SK-N-SH (cell line): ENCODE results near the gene YTHDF1. TPM values are rescaled to one million over a fixed set of nuclear protein-coding genes. Genes with fewer than 3 reads are reported as not detected.
A peak's percentile ranks its signal among the peaks of the same experiment; 100 is the strongest.

ENCODE experiments used
- CTCF ChIA-PET: fragments of 300-600, 350-600 bp; formaldehyde crosslinking; extraction: SDS; loops from one replicate; lab custom pipeline; 2021; lab: Yijun Ruan, JAX
- POLR2A ChIA-PET: fragments of 350-600 bp; sonication (Branson Sonifier 250); formaldehyde crosslinking; extraction: SDS; loops from one replicate; lab custom pipeline; 2020; ENCODE audit warnings: antibody characterized with exemption, inconsistent platforms; lab: Yijun Ruan, JAX
- DNase-seq: peaks from one replicate; pipeline ENCODE4 v3.0.0; 2012
- H2AFZ ChIP-seq: fragments of 200-600 bp; sonication (generic); 2 replicates; pipeline ENCODE4 v1.8.1; 2016; ENCODE audit warnings: antibody characterized with exemption, mild to moderate bottlenecking, low read depth
- H3F3A ChIP-seq: fragments of 200-600 bp; sonication (generic); replicated peaks from 2 replicates; pipeline ENCODE3; 2016; ENCODE audit warnings: antibody characterized with exemption, mild to moderate bottlenecking; ENCODE audit not compliant: insufficient read depth
- H3K27ac ChIP-seq, 2 experiments: fragments of 200-500 bp in 1 of 2; fragments of 200-600 bp in 1 of 2; sonication (Bioruptor generic) in 1 of 2; sonication (generic), shearing (Covaris generic) in 1 of 2; 2 replicates each; pipeline versions ENCODE4 v1.5.1 to v1.6.1; 2014 to 2016; ENCODE audit warnings: low read depth in 2 of 2, inconsistent platforms in 1 of 2, low read length in 1 of 2, mild to moderate bottlenecking in 1 of 2, mixed read lengths in 1 of 2
- H3K27me3 ChIP-seq: fragments of 200-600 bp; sonication (generic), shearing (Covaris generic); 2 replicates; pipeline ENCODE4 v1.6.1; 2016; ENCODE audit warnings: mixed run types; ENCODE audit not compliant: insufficient read depth
- H3K36me3 ChIP-seq, 2 experiments: fragments of 200-500 bp in 1 of 2; fragments of 200-600 bp in 1 of 2; sonication (Bioruptor generic) in 1 of 2; sonication (generic) in 1 of 2; replicated peaks in 1 of 2; 2 replicates each; pipeline versions ENCODE3 to v1.5.1; 2014 to 2016; ENCODE audit warnings: low read length in 1 of 2, mild to moderate bottlenecking in 1 of 2; ENCODE audit not compliant: insufficient read depth in 2 of 2, control insufficient read depth in 1 of 2
- H3K4me1 ChIP-seq, 2 experiments: fragments of 200-500 bp in 1 of 2; fragments of 200-600 bp in 1 of 2; sonication (Bioruptor generic) in 1 of 2; sonication (generic), shearing (Covaris generic) in 1 of 2; 2 replicates each; pipeline versions ENCODE4 v1.5.1 to v1.6.1; 2014 to 2016; ENCODE audit warnings: low read depth in 1 of 2, low read length in 1 of 2, mixed run types in 1 of 2; ENCODE audit not compliant: insufficient read depth in 2 of 2, control insufficient read depth in 1 of 2
- H3K4me2 ChIP-seq: fragments of 200-600 bp; sonication (generic), shearing (Covaris generic); 2 replicates; pipeline ENCODE4 v1.6.1; 2017; ENCODE audit warnings: mixed run types
- H3K4me3 ChIP-seq, 2 experiments: fragments of 200-500 bp in 1 of 2; fragments of 200-600 bp in 1 of 2; sonication (Bioruptor generic) in 1 of 2; sonication (generic), shearing (Covaris generic) in 1 of 2; 2 replicates each; pipeline versions ENCODE4 v1.5.1 to v1.8.1; 2014 to 2016; ENCODE audit warnings: low read depth in 2 of 2, inconsistent platforms in 1 of 2, low read length in 1 of 2, mild to moderate bottlenecking in 1 of 2, mixed read lengths in 1 of 2, moderate library complexity in 1 of 2
- H3K79me2 ChIP-seq: fragments of 200-600 bp; sonication (generic); 2 replicates; pipeline ENCODE4 v1.8.1; 2017; ENCODE audit warnings: mild to moderate bottlenecking; ENCODE audit not compliant: insufficient read depth
- H3K9ac ChIP-seq: fragments of 200-600 bp; sonication (generic); 2 replicates; pipeline ENCODE4 v1.6.1; 2017; ENCODE audit warnings: mixed run types
- H3K9me2 ChIP-seq: fragments of 200-600 bp; sonication (generic); 2 replicates; pipeline ENCODE4 v1.6.1; 2017; ENCODE audit warnings: mixed run types
- H3K9me3 ChIP-seq: fragments of 200-600 bp; sonication (generic); 2 replicates; pipeline ENCODE4 v1.6.1; 2017; ENCODE audit warnings: mixed run types, mild to moderate bottlenecking, moderate library complexity
- H4K20me1 ChIP-seq: fragments of 200-600 bp; sonication (generic); 2 replicates; pipeline ENCODE4 v1.6.1; 2017; ENCODE audit warnings: mild to moderate bottlenecking, mixed run types; ENCODE audit not compliant: insufficient read depth
- CHD2 ChIP-seq: fragments of 150-350 bp; IDR thresholded peaks from 2 replicates; pipeline ENCODE4 v1.6.1; 2018; ENCODE audit warnings: low read length; ENCODE audit not compliant: partially characterized antibody
- ELF1 ChIP-seq: IDR thresholded peaks from 2 replicates; pipeline ENCODE4 v1.4.0; 2012
- EP300 ChIP-seq, 2 experiments: IDR thresholded peaks; 2 replicates each; pipeline versions ENCODE4 v1.4.0 to v1.6.1; 2012; ENCODE audit warnings: borderline replicate concordance in 1 of 2, low read depth in 1 of 2, low read length in 1 of 2
- EZH2phosphoT487 ChIP-seq: fragments of 200-600 bp; sonication (generic); IDR thresholded peaks from 2 replicates; pipeline ENCODE4 v1.6.1; 2017; ENCODE audit warnings: low read depth, mixed run types, mild to moderate bottlenecking, antibody characterized with exemption, moderate library complexity, borderline replicate concordance
- FOSL2 ChIP-seq: IDR thresholded peaks from 2 replicates; pipeline ENCODE4 v1.4.0; 2012; ENCODE audit warnings: low read depth, mild to moderate bottlenecking, moderate library complexity, borderline replicate concordance
- FOXJ3 ChIP-seq: sonication (generic); formaldehyde crosslinking; IDR thresholded peaks from 2 replicates; pipeline ENCODE4 v1.5.1; 2020; ENCODE audit warnings: mild to moderate bottlenecking, missing genetic modification reagents
- FOXM1 ChIP-seq: IDR thresholded peaks from 2 replicates; pipeline ENCODE4 v1.4.0; 2012; ENCODE audit warnings: low read depth, mild to moderate bottlenecking
- IRF3 ChIP-seq: fragments of 150-350 bp; IDR thresholded peaks from 2 replicates; pipeline ENCODE4 v1.6.1; 2016; ENCODE audit warnings: mild to moderate bottlenecking, low read depth, low read length
- JUND ChIP-seq: IDR thresholded peaks from 2 replicates; pipeline ENCODE4 v1.4.0; 2012
- MAX ChIP-seq: IDR thresholded peaks from 2 replicates; pipeline ENCODE4 v1.4.0; 2012; ENCODE audit warnings: low read depth
- MXI1 ChIP-seq: IDR thresholded peaks from 2 replicates; pipeline ENCODE4 v1.6.1; 2012; ENCODE audit warnings: mild to moderate bottlenecking, low read depth, low read length, improper control_type of control experiment
- NRF1 ChIP-seq: IDR thresholded peaks from 2 replicates; pipeline ENCODE4 v1.6.1; 2012; ENCODE audit warnings: low read depth, mild to moderate bottlenecking, low read length
- POLR2AphosphoS5 ChIP-seq: IDR thresholded peaks from 2 replicates; pipeline ENCODE4 v1.6.1; 2012; ENCODE audit warnings: low read depth, low read length
- RCOR1 ChIP-seq: fragments of 150-350 bp; IDR thresholded peaks from 2 replicates; pipeline ENCODE4 v1.6.1; 2017; ENCODE audit warnings: antibody characterized with exemption, low read length
- SIN3A ChIP-seq: IDR thresholded peaks from 2 replicates; pipeline ENCODE4 v1.6.1; 2012; ENCODE audit warnings: low read depth, mild to moderate bottlenecking, low read length, moderate library complexity, borderline replicate concordance
- SMC3 ChIP-seq: IDR thresholded peaks from 2 replicates; pipeline ENCODE4 v1.6.1; 2012; ENCODE audit warnings: low read depth, low read length, improper control_type of control experiment
- TAF1 ChIP-seq: IDR thresholded peaks from 2 replicates; pipeline ENCODE4 v1.6.1; 2012; ENCODE audit warnings: low read depth, mild to moderate bottlenecking, low read length, moderate library complexity, borderline replicate concordance
- TEAD4 ChIP-seq: IDR thresholded peaks from 2 replicates; pipeline ENCODE4 v1.4.0; 2012; ENCODE audit warnings: mild to moderate bottlenecking, borderline replicate concordance; ENCODE audit not compliant: insufficient read depth
- USF1 ChIP-seq: IDR thresholded peaks from 2 replicates; pipeline ENCODE4 v1.4.0; 2012; ENCODE audit warnings: low read depth, borderline replicate concordance
- YY1 ChIP-seq: IDR thresholded peaks from 2 replicates; pipeline ENCODE4 v1.4.0; 2012; ENCODE audit warnings: low read depth, mild to moderate bottlenecking
- WGBS: methylation state at CpG from one replicate; pipeline ENCODE4 v1.1.6; 2017; ENCODE audit warnings: low lambda C conversion rate; 5-methylcytosine and 5-hydroxymethylcytosine counted together
- polyA plus RNA-seq, 3 experiments: library from polyadenylated mRNA; depleted of rRNA; stranded (reverse); fragments of >200 nt; gene quantifications; 2 replicates each; pipeline ENCODE4 v1.2.3, GENCODE V29; 2012
- TF ChIP-seq, protein P1 (sequence below): IDR thresholded peaks from 2 replicates; pipeline ENCODE4; 2012

The YTHDF1 gene
- polyA plus RNA-seq, 1 of the 3 experiments (the other 2 are of a cell fraction) = 17.0 TPM

GRCh38 chr20:63253438-63254231, 37.7 kb upstream of the YTHDF1 start:
- Histone ChIP-seq H3K27me3 (peaks cover 39% of the 10 kb centered on the region), H3F3A (no peaks in the 10 kb centered on the region), H3K4me3 (no peak overlapping the region; a peak in 1 of 4 replicates), H3K36me3 (no peaks in the 10 kb centered on the region), H2AFZ (no peak overlapping the region), H3K9me3 (no peaks in the 10 kb centered on the region), H4K20me1 (no peaks in the 10 kb centered on the region), H3K9me2 (no peaks in the 10 kb centered on the region), H3K79me2 (no peaks in the 10 kb centered on the region), H3K9ac (no peak overlapping the region), H3K4me2 (no peak overlapping the region), H3K4me1 (no peaks in the 10 kb centered on the region; a peak in 1 of 4 replicates), H3K27ac (no peak overlapping the region)
- no CpG with 5 or more reads among the region's 89 CpGs for whole genome bisulfite sequencing
- ChIA-PET POLR2A (no interaction called here), CTCF (interaction anchor here (0.6 to 5.8 kb wide), 11 partner anchors 8 to 281 kb away, joined by 3 to 74 read pairs (median 3); partner anchors contain the start of gene BIRC7)
- TF ChIP-seq, protein P1, sequence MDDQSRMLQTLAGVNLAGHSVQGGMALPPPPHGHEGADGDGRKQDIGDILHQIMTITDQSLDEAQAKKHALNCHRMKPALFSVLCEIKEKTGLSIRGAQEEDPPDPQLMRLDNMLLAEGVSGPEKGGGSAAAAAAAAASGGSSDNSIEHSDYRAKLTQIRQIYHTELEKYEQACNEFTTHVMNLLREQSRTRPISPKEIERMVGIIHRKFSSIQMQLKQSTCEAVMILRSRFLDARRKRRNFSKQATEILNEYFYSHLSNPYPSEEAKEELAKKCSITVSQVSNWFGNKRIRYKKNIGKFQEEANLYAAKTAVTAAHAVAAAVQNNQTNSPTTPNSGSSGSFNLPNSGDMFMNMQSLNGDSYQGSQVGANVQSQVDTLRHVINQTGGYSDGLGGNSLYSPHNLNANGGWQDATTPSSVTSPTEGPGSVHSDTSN = no peak
- no peak for TF ChIP-seq MXI1
- TF ChIP-seq ELF1 = no peak
- no peak for TF ChIP-seq NRF1
- TF ChIP-seq SMC3 = no peak
- no peak for TF ChIP-seq FOXJ3 (CRISPR knock-in tag)
- no peak for TF ChIP-seq MAX
- no peak for TF ChIP-seq IRF3
- no peak for TF ChIP-seq FOXM1
- no peak for TF ChIP-seq CHD2
- TF ChIP-seq USF1 = no peak
- TF ChIP-seq FOSL2 = no peak
- TF ChIP-seq EP300 (IDR thresholded peaks at IDR 0.05; ENCODE audit: borderline replicate concordance in 1 of 2, low read depth in 1 of 2, low read length in 1 of 2) = no peak
- TF ChIP-seq RCOR1 = no peak
- peak; percentile 65 for DNase-seq

DNA sequence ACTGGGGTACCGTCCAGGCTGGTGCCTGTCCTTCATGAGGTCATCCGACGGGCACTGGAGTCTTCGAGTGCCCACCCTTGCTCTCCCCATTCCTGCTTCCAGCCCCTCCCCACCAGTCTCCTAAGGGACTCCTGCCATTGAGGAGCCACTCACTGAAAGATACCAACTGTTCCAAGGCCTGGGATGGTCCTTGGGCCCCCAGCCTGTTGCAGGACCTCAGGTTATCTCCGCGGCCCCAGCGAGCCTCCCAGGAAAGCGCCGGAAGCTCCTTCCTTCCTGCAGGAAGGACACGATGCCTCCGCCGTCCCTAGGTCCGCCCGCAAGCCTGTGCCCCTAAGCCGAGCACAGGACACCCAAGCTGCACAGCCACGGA, 37.1 kb upstream of the YTHDF1 start:
- no peaks in the 10 kb centered on the region for H3K36me3 ChIP-seq
- H3K27me3 ChIP-seq = peaks cover 33% of the 10 kb centered on the region
- H2AFZ ChIP-seq = no peak overlapping the region
- no peaks in the 10 kb centered on the region for H4K20me1 ChIP-seq
- WGBS = 36% methylated on average over 12 of the region's 16 CpGs
- ChIA-PET CTCF (interaction anchor here (0.7 to 5.8 kb wide), 7 partner anchors 17 to 280 kb away, joined by 3 to 74 read pairs (median 4); no protein-coding TSS in a partner anchor), POLR2A (no interaction called here)
- H3K79me2 ChIP-seq = no peaks in the 10 kb centered on the region
- no peaks in the 10 kb centered on the region; a peak in 1 of 4 replicates for H3K4me1 ChIP-seq
- no peaks in the 10 kb centered on the region for H3K9me3 ChIP-seq
- no peaks in the 10 kb centered on the region for H3K9me2 ChIP-seq
- H3K27ac ChIP-seq = no peak overlapping the region
- no peak overlapping the region for H3K9ac ChIP-seq
- H3K4me3 ChIP-seq = no peak overlapping the region
- H3K4me2 ChIP-seq = no peak overlapping the region
- no peaks in the 10 kb centered on the region for H3F3A ChIP-seq
- DNase-seq = no peak
- TF ChIP-seq YY1 (no peak), ELF1 (no peak), TEAD4 (no peak), POLR2AphosphoS5 (no peak), SIN3A (no peak), JUND (no peak), EZH2phosphoT487 (no peak), TAF1 (no peak), IRF3 (no peak)
